ENCODE measurements around the gene CDC42BPA.

CDC42BPA gene

GRCh38 chr1:227330279-227331076 lies 12.2 kb upstream of the CDC42BPA start:
- no peak for TF ChIP-seq CTCF (IDR thresholded peaks at IDR 0.05; ENCODE audit: borderline replicate concordance, insufficient read depth, low read depth, low read length)
- H3K4me3 ChIP-seq (ENCODE audit: low read depth, low read length), result no peak overlapping the region

- H3K4me3 ChIP-seq (ENCODE audit: low read depth, low read length), result no peak overlapping the region
- TF ChIP-seq CTCF (IDR thresholded peaks at IDR 0.05; ENCODE audit: borderline replicate concordance, insufficient read depth, low read depth, low read length), result no peak
Observed at GRCh38 chr1:227328405-227329019, 10.2 kb upstream of the CDC42BPA start.

GRCh38 chr1:227325156-227325555 lies 6.9 kb upstream of the CDC42BPA start:
- TF ChIP-seq CTCF (IDR thresholded peaks at IDR 0.05; ENCODE audit: borderline replicate concordance, insufficient read depth, low read depth, low read length), result no peak
- no peak overlapping the region for H3K4me3 ChIP-seq (ENCODE audit: low read depth, low read length)

- TF ChIP-seq CTCF (IDR thresholded peaks at IDR 0.05; ENCODE audit: borderline replicate concordance, insufficient read depth, low read depth, low read length), result no peak
- H3K4me3 ChIP-seq (ENCODE audit: low read depth, low read length), result no peak overlapping the region
Observed at GRCh38 chr1:227323967-227324268, 5.6 kb upstream of the CDC42BPA start.

- no peak overlapping the region for H3K4me3 ChIP-seq (ENCODE audit: low read depth, low read length)
- TF ChIP-seq CTCF (IDR thresholded peaks at IDR 0.05; ENCODE audit: borderline replicate concordance, insufficient read depth, low read depth, low read length), result no peak
Observed at GRCh38 chr1:227323171-227323966, 5.1 kb upstream of the CDC42BPA start.

GRCh38 chr1:227322376-227322775 lies 4.1 kb upstream of the CDC42BPA start:
- H3K4me3 ChIP-seq (ENCODE audit: low read depth, low read length), result no peak overlapping the region
- no peak for TF ChIP-seq CTCF (IDR thresholded peaks at IDR 0.05; ENCODE audit: borderline replicate concordance, insufficient read depth, low read depth, low read length)

Data from GM12875 (cell line).